ENCODE measurements around the gene SH2D1A.
"Not testable (repeated sequence)": the region's sequence is repeated elsewhere in the genome, so short reads cannot be mapped to it uniquely, and the experiment has no call there.

SH2D1A gene

DNA sequence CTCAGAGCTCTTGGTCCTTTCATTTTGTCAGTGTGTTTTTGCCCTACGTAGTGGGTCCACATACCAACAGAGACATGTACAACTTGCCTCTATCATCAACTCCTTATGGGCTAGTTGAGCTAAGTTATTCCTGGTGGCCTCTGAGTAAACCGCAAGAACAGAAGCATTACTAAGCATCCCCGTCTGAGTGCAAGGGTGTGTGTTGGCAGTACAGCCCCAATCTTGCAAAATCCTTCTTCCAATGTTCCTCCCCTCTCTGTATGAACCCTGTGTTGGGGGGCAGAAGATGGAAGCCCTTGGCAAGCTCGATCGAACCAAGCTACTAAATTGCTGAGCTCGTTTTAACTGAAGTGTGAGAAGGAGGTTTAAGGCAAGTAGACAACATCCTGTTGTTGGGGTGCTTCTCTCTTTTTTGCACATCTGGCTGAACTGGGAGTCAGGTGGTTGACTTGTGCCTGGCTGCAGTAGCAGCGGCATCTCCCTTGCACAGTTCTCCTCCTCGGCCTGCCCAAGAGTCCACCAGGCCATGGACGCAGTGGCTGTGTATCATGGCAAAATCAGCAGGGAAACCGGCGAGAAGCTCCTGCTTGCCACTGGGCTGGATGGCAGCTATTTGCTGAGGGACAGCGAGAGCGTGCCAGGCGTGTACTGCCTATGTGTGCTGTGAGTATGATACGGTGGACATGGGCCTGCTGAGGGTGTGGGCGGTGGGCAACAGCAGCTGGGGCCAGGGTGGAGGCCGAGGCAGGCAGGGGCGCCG, at the start of gene SH2D1A:
TSS of gene SH2D1A (plus strand) at position 447 of the 760 bp plus-strand sequence. CDS start at position 527, 80 bp downstream.
- no peak for DNase-seq (ENCODE audit: low read depth in 2 of 2)

DNA sequence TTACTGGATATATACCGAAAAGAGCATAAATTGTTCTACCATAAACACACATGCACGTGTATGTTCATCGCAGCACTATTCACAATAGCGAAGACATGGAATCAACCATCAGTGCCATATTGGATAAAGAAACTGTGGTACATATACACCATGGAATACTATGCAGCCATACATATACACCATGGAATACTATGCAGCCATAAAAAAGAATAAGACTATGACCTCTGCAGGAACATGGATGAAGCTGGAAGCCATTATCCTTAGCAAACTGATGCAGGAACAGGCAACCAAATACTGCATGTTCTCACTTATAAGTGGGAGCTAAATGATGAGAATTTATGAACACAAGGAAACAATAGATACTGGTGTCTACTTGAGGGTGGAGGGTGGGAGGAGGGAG, 47.0 kb upstream of the SH2D1A start:
- DNase-seq (ENCODE audit: low read depth in 2 of 2) = not testable (repeated sequence)

DNA sequence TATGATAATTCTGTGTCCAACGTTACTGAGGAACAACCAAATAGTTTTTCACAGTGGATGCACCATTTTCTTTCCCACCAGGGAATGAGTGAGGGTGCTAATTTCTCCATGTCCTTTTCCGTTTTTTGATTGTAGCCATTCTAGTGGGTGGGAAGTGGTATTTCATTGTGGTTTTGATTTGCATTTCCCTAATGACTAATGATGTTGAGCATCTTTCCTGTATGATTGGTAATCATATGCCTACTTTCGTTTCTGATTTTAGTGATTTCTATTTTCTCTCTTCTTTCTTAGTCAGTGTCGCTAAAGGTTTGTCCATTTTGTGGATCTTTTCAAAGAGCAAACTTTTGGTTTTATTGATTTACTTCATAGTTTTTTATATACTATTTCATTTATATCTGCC, 46.0 kb upstream of the SH2D1A start:
- no peak for DNase-seq (ENCODE audit: low read depth in 2 of 2)

DNA sequence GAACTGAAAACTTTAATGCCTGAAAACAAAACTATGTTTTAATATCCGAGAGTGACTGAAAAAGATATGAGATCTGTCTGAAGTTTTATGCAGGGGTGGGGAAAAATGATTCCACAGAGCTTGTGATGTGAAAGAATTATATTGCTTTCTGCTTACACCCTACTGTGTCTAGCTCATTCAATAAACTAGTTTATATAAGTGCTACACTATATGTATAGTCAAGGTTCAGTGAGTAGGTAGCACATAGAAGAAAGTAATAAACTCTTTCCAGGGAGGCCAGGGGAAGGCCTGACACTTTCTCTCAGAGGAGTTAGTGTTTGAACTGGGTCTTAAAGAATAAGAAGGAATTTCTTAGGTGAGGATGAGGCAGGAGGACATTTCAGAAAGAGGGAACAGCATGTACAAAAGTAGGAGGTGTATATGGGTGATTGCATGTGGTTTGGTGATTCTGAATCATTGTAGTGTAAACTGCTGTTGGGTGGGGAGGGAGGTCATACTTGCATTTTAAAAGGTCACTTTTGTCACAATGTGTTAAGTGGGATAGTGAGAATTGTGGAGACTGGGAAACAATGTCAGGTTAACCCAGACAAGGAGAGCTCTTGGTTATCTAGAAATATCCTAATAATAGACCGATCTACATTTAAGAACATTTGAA, 39.0 kb upstream of the SH2D1A start:
- DNase-seq (ENCODE audit: low read depth in 2 of 2) = no peak

DNA sequence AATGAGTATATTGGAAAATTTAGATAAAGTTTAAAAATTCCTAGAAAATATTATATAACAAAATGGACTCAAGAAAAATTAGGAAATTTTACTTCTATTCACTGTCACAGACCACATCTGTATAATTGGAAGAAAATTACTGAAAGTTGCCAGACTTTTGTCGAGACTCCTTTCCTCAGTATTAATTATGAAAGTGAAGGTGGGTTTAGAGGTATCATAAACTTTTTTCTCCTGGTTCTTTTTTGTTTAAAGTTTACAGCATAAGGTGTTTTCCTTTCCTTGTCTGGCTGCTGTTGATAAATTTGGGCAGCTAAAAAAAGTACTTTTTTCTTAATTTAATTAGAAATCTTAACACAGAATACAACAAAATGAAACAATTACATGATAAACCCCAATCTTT, 20.6 kb upstream of the SH2D1A start:
- DNase-seq (ENCODE audit: low read depth in 2 of 2) = no peak

DNA sequence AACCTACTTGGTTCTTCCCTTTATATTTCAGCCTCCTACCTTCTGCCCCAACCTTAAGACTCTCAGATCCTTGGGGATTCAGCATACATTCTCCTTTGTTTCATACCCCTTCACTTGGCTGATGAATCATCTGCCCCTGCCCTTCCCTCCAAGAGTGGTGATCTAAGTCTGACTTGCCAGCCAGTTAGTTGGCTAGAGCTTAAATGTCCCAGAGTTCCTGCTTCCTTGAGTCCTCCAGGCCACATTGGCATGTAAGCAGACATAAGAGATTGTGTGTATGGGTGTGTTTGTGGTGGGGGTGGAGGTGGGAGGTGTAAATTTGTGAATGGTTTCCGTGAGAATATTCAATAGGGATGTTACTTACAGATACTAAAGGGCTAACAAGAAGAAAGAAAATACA, 17.6 kb upstream of the SH2D1A start:
- no peak for DNase-seq (ENCODE audit: low read depth in 2 of 2)

DNA sequence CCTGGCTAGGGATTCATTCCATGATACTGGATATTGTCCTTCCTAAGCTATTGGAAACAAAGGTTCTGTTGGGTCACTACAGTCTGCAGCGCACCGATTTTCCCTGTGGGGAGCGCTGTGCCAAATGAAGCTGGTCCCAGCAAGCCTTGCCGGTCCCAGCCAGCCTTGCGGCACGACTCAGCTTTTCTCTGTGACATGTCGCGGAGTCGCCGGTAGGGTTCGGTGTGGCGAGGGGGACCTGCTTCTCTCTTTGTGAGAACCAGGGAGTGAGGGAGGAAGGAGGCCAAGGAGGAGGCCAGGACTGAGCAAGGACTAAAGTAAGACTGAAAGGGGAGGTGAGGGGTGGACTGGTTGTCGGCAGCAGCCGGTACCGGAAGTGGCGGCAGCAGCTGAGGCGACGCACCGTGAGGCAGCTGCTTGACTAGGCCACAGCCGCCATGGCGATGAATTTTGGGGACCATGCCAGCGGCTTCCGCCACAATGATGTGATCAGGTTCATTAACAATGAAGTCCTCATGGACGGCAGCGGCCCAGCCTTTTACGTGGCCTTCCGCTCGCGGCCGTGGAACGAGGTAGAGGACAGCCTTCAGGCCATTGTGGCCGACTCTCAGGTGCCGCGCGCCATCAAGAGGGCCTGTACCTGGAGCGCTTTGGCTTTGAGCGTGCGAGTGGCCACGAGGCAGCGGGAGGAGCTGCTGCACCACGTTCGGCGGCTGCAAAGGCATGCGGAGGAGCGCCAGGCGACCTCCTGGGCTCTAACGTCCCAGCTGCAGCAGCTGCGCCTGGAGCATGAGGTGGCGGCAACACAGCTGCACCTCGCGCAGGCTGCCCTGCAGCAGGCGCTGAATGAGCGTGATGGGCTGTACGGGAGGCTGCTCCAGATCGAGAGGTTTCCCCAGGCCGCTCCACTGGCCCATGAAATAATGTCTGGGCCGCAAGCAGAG, 13.6 kb upstream of the SH2D1A start, which contains the start of gene TEX13D:
TSS of gene TEX13D (plus strand) at position 180 of the 944 bp plus-strand sequence. CDS start at position 438, 258 bp downstream.
- DNase-seq (ENCODE audit: low read depth in 2 of 2) = no peak

DNA sequence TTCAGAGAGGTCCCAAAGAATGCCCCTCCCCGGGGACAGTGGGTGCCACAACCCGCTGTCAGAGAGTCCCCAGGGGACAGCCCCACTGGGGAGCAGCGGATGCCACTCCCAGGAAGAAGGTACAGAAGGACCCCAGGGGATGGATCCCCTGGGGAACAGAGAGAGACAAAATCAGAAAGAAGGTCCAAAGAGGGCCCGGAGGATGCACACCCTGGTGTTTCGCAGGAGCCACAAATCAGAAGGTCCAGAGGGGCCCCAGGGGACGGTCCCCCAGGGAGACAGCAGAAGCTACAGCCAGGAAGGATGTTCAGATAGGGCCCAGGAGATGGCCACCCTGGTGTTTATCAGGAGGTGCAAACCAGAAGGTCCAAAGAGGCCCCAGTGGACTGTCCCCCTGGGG, 12.5 kb upstream of the SH2D1A start:
- no peak for DNase-seq (ENCODE audit: low read depth in 2 of 2)

DNA sequence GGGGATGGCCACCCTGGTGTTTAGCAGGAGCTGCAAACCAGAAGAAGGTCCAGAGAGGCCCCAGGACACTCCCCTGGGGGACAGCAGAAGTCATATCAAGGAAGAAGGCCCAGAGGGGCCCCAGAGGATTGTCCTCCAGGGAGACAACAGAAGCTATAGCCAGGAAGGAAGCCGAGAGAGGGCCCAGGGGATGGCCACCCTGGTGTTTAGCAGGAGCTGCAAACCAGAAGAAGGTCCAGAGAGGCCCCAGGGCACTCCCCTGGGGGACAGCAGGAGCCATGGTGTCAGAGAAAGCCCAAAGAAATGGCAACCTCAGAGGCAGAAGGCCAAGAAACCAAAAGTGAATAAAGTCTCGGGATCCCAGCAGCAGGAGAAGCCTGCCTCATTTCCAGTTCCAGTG, 11.8 kb upstream of the SH2D1A start:
- not testable (repeated sequence) for DNase-seq (ENCODE audit: low read depth in 2 of 2)

DNA sequence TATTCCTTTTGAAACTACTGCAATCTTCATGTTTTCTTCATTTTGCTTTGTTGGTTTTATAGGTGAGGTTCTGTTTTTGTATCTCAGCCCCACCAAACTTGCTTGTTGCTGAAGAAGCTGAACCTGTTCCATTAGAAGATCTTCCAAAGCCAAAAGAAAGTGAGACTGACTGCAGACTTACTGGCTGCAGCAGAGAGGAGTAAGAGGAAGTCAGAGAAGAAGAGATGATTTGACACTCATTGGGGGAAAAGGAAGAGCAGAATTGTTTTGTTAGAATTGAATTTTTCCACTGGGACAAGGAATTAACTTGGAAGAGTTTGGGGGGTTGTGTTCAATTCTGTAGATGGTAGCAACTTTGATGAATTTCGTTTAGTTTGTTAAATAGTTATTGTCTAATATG, 10.8 kb upstream of the SH2D1A start:
- no peak for DNase-seq (ENCODE audit: low read depth in 2 of 2)

DNA sequence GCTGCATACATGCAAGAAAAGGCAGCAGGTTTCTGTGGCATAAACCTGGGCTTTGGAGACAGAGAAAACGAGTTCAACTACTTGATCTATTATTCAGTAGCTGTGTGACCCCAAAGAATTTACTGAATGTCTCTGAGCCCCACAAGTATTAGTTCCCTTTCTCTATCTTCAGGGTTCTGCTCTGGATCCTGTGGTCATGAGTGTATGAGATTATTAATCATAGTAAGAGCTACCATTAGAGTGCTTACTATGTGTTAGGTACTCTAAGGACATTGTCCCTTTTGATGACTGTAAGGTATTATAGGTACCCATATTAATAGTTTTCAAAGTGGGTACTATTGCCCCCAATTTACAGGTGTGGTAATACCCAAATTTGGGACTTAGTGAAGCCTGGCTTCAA, 8.4 kb upstream of the SH2D1A start:
- no peak for DNase-seq (ENCODE audit: low read depth in 2 of 2)

DNA sequence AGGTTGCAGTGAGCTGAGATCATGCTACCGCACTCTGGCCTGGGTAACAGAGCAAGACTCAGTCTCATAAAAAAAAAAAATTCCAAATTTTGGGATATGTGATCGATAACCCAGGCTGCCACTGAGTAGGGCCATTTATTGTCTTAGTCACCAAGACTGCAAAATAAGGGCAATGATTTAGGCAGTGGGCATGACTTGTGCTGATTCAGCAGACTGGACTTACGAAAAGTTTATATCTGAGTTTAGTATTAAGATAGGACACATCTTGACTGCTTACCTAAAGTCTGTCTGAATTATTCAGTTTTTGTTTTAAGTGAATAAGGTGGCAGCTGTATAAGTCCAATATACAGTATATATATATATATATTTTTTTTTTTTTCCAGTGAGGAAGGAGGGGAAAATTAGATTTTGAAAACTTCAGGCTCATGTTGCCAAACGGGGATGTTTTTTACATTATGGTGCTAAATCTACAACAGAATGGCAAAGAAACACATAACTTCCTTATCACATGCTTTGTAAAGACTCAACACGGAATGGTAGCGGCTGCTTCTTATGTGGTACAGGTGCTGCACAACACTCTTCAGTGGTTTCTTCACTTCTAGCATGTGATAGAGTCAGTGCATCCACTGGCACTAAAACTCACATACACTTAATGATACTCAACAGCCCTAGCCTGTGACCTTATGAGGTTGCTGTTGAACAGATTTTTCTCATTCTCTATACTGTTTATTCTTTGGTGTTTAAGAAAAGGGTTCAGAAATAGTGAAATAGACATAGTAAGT, 7.4 kb upstream of the SH2D1A start:
- DNase-seq (ENCODE audit: low read depth in 2 of 2) = no peak

DNA sequence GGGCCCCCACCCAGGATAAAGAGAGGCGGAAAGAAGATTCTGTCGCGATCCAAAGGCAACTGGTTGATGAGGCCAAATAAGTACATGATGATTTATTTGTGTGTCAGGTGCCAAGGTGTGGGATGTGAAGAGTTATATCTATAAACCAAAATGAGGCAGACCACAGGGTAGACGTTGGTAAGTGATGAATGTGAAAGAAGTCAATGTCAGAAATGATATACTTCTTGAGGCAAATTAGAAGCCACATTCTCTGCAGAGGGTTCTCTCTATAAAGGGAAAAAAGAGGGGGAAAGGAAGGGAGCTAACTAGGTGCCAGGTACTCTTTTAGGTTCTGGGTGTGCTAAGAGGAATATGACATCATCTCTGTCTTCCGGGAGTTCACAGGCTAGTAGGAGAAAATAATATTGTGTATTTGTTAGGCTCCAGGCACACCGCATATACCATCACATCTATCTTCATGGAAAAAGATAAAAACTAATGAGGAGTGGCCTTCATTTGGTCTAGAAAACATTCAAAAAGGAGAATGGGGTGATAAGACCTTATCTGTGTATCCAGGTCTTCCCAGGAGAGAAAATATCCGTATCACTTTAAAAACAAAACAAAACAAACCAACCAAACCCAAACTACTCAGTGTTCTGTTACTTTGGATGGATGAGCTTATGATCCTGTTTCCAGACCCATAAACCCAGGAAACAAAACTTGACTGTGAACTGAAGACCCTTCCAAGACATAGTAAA, 4.8 kb upstream of the SH2D1A start:
- no peak for DNase-seq (ENCODE audit: low read depth in 2 of 2)

DNA sequence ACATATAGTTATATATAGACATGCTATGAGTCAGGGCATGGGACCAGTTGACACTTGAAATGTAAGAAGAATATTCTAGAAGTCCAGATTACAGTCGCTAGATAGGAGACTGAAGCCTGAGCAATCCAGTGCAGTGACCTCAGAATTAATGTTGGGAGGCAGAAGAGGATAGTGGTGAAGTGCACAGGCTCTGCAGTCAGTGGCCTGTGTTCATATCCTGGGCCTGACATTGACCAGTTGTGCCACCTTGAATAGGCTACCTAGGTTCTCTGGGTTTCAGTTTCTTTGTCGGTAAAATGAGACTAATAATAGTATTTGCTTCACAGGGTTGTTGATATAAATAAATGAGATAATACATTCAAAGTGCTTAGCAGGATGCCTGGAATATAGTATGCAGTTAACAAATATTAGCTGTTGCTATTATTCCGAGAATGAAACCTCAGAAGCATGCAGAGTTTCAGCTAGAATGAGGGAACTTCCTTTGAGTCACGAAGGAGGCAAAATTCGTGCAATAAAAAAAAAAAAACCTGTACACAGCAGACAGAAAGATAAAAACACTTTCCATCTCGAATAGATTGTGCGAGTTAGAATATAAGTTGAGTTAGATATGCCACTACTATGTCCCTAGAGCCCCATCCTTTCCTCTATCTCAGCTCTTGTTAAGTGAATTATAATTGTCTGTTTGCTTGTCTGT, 4.0 kb upstream of the SH2D1A start:
- DNase-seq (ENCODE audit: low read depth in 2 of 2) = no peak

DNA sequence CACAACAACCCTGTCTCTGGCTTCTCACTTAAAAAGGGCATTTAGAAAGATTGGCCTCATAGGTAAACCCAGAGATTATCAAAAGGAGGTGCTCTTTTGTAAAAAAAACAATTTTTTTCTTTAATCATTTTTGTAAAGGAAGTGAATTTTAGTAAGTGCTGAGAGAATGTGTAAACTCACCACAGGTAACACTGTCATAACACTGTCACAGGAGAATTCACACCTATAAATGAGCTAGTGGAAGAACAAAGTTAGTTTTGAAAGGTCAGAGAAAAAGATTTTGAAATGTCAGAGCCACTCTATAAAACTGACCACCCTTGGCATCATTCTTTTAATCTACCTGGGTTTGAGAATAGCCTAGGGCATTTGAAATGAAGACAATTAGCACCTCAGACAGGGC, 3.3 kb upstream of the SH2D1A start:
- DNase-seq (ENCODE audit: low read depth in 2 of 2) = no peak

DNA sequence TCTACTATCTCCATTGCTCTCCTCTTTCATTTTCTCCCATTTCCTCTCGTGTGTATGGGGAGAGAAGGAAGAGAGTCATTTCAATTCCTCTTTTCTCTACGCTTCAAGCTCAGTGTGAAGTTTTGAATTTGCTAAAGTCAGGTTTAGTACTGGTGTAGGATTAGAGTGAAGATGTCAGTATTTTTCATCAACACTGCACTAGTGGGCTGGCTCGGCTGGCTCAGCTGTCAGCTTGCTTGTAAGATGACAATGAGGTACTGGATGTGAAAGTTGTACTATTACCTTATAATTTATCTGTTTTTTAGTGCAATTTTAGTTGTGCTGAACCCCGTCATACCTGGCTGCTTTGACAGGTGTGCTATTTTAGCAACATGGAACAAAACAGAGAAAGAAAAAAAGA, 2.1 kb upstream of the SH2D1A start:
- DNase-seq (ENCODE audit: low read depth in 2 of 2) = no peak

DNA sequence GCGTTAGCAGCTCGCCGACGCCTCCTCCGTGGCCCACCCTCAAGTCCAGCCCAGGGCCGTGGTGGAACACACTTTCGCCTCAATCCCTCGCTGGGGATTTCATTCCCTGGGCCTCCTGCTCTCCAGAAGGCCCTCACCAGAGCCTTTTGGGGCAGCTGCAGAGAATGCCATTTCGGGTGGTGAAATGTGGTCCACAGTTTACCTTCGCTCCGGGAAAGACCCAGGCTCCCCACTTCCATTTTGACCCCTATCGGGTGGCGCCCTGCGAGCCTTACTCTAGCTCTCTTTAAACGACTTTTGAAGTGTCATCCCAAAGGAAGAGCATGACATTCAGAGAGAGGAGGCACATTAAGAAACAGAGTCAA, 496 bp downstream of the SH2D1A start:
- DNase-seq (ENCODE audit: low read depth in 2 of 2) = no peak

DNA sequence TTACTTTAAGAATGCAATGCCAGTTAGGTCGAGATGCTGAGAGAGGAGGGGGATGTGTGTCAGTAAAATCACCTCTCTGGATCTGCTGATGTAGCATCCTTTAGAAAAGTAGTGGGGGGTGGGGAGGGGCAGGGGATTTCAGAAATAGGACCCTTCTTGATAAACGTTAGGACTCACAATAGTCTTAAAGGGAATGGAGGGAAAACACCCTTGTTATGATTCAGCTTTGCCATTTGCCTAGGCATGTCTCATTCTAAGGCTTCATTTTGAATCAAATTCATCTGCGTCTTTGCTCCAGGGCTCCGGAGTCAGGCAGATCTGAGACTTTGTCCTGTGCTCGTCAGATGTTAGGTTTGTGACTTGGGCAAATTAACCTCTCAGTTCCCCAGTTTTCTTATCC, 879 bp downstream of the SH2D1A start:
- no peak for DNase-seq (ENCODE audit: low read depth in 2 of 2)

DNA sequence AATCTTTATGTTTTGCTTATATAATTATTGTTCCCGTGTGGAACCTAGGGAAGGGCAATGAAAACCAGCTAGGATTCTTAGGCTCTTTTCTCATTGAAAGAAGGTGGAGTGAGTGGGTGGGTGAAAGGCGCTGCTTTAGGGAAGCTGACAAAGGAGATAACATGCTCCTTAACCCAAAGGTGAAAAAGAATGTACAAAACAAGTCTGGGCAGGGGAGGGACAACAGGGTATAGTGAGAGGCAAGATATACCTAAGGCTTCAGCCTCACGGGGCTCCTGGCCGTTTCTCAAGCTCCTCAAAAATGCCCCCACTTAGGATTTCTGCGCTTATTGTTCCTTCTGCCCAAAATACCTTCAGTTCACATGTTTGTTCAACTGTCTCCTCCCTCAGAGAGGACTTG, 1.8 kb downstream of the SH2D1A start:
- DNase-seq (ENCODE audit: low read depth in 2 of 2) = no peak

DNA sequence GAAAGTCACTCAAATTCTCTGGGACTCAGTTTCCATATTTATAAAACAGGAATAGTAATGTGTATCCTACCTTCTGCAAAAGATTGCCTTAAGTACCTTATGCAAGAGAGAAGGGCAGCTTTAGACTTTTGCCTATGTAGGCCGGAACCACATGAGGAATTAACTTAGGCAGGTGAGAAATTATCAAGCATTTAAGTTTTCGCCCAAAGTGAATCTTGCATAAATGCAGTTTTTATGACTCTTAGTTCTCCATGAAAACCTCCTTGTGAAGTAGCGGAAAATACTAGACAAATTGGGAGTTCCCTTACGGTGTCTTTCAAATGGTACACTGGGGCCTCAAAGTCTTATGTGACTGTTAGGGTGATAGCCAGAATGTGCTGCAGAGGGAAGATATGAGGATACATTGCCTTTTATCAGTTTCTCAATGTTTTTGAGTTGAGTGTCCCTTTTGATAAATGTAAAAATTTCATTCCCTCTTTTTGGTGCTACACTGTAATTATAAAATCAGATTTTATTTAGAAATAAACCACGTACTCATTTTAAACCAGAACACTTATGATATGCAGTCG, 2.6 kb downstream of the SH2D1A start:
- DNase-seq (ENCODE audit: low read depth in 2 of 2) = no peak

Data from stimulated activated CD8-positive, alpha-beta memory T cell treated with anti-CD3 and anti-CD28 coated beads, Interleukin-2, amount 100 ng/mL, for 48 hours (primary cell).